ENCODE results near the gene HSD11B1L.

HSD11B1L gene

GRCh38 chr19:5690125-5690954, 9.5 kb downstream of the HSD11B1L start, which contains the start of gene RPL36:
TSS of gene RPL36 (plus strand) at chr19:5690295. CDS start at chr19:5690508, 213 bp downstream.
- TF ChIP-seq TAF1 (IDR thresholded peaks at IDR 0.05; ENCODE audit: borderline replicate concordance, insufficient read depth, low read length) (peak; percentile 99), SIN3A (IDR thresholded peaks at IDR 0.05; ENCODE audit: borderline replicate concordance, insufficient read depth, low read length) (no peak), FOXP2 (optimal IDR thresholded peaks at IDR 0.05; ENCODE audit: borderline replicate concordance, extremely low read depth, extremely low read length, insufficient read depth) (no peak), REST (IDR thresholded peaks at IDR 0.05; ENCODE audit: insufficient read depth in 1 of 2, low read depth in 2 of 2, low read length in 2 of 2) (peak in 1 of 2 experiments; percentile 45; a peak in 1 of 4 replicates), POLR2AphosphoS5 (IDR thresholded peaks at IDR 0.05; ENCODE audit: low read depth, low read length) (peak; percentile 98)

- TF ChIP-seq SIN3A (IDR thresholded peaks at IDR 0.05; ENCODE audit: borderline replicate concordance, insufficient read depth, low read length) (peak; percentile 56; the same call in 1 of the 2 replicates), POLR2AphosphoS5 (IDR thresholded peaks at IDR 0.05; ENCODE audit: low read depth, low read length) (peak; percentile 64), REST (IDR thresholded peaks at IDR 0.05; ENCODE audit: insufficient read depth in 1 of 2, low read depth in 2 of 2, low read length in 2 of 2) (no peak), TAF1 (IDR thresholded peaks at IDR 0.05; ENCODE audit: borderline replicate concordance, insufficient read depth, low read length) (0 out of 2 replicates have a peak, but pooled peaks have one; percentile 15), FOXP2 (optimal IDR thresholded peaks at IDR 0.05; ENCODE audit: borderline replicate concordance, extremely low read depth, extremely low read length, insufficient read depth) (no peak)
Observed at GRCh38 chr19:5690955-5691821, 10.4 kb downstream of the HSD11B1L start.

- 0 out of 2 replicates have a peak, but pooled peaks have one; percentile 28 for TF ChIP-seq SIN3A (IDR thresholded peaks at IDR 0.05; ENCODE audit: borderline replicate concordance, insufficient read depth, low read length)
- TF ChIP-seq FOXP2 (optimal IDR thresholded peaks at IDR 0.05; ENCODE audit: borderline replicate concordance, extremely low read depth, extremely low read length, insufficient read depth): no peak
- peak; percentile 26; the same call in 1 of the 2 replicates for TF ChIP-seq TAF1 (IDR thresholded peaks at IDR 0.05; ENCODE audit: borderline replicate concordance, insufficient read depth, low read length)
- peak; percentile 57; the same call in 1 of the 2 replicates for TF ChIP-seq POLR2AphosphoS5 (IDR thresholded peaks at IDR 0.05; ENCODE audit: low read depth, low read length)
Observed at GRCh38 chr19:5691822-5692722, 11.2 kb downstream of the HSD11B1L start.

GRCh38 chr19:5692723-5693194, 11.9 kb downstream of the HSD11B1L start:
- TF ChIP-seq FOXP2 (optimal IDR thresholded peaks at IDR 0.05; ENCODE audit: borderline replicate concordance, extremely low read depth, extremely low read length, insufficient read depth) (no peak), POLR2AphosphoS5 (IDR thresholded peaks at IDR 0.05; ENCODE audit: low read depth, low read length) (peak; percentile 46; the same call in 1 of the 2 replicates)

GRCh38 chr19:5693195-5694166, 12.7 kb downstream of the HSD11B1L start:
- TF ChIP-seq SIN3A (IDR thresholded peaks at IDR 0.05; ENCODE audit: borderline replicate concordance, insufficient read depth, low read length): no peak
- peak; percentile 2 for TF ChIP-seq POLR2AphosphoS5 (IDR thresholded peaks at IDR 0.05; ENCODE audit: low read depth, low read length)
